IMR-90 (cell line): ENCODE results near the gene MUTYH. TPM values are rescaled to one million over a fixed set of nuclear protein-coding genes. Genes with fewer than 3 reads are reported as not detected.

Experiments used
- ATAC-seq: fragments of 200-7000 bp; cut with Tn5 transposase; 2 replicates; pipeline ENCODE4 v1.9.1; 2020; ENCODE audit warnings: low read depth, mild to moderate bottlenecking, moderate library complexity
- BruUV-seq: library from RNA; stranded (reverse); fragments of 400-500 nt; replicated peaks from 2 replicates; lab custom pipeline; 2021; lab: Mats Ljungman, UMichigan
- CTCF ChIA-PET: fragments of 300-600 bp; formaldehyde crosslinking; extraction: SDS; loops from one replicate; lab custom pipeline; 2021; ENCODE audit warnings: antibody characterized with exemption; lab: Yijun Ruan, JAX
- POLR2A ChIA-PET: fragments of 300-600 bp; sonication (Branson Sonifier 250); formaldehyde crosslinking; loops from one replicate; lab custom pipeline; 2022; ENCODE audit warnings: antibody characterized with exemption; ENCODE audit not compliant: unreplicated experiment; lab: Charles Lee
- DNase-seq: peaks from one replicate; pipeline ENCODE4 v3.0.0; 2013
- H2AFZ ChIP-seq: replicated peaks from 2 replicates; pipeline ENCODE3; 2013; ENCODE audit warnings: low read length, mild to moderate bottlenecking; ENCODE audit not compliant: poor library complexity
- H2AK5ac ChIP-seq: 2 replicates; pipeline ENCODE4 v1.6.1; 2013; ENCODE audit warnings: low read depth, low read length, inconsistent platforms
- H2AK9ac ChIP-seq: replicated peaks from 2 replicates; pipeline ENCODE3; 2013; ENCODE audit warnings: mild to moderate bottlenecking, low read depth, low read length, moderate library complexity; ENCODE audit not compliant: poor library complexity
- H2BK120ac ChIP-seq: 2 replicates; pipeline ENCODE4 v1.6.1; 2013; ENCODE audit warnings: low read depth, low read length, inconsistent platforms
- H2BK15ac ChIP-seq: 3 replicates; pipeline ENCODE4 v1.6.1; 2013; ENCODE audit warnings: low read depth, low read length, inconsistent platforms
- H2BK20ac ChIP-seq: 2 replicates; pipeline ENCODE4 v1.6.1; 2013; ENCODE audit warnings: low read depth, mild to moderate bottlenecking, inconsistent platforms, low read length, moderate library complexity
- H2BK5ac ChIP-seq: 2 replicates; pipeline ENCODE4 v1.6.1; 2013; ENCODE audit warnings: mild to moderate bottlenecking, low read depth, low read length, inconsistent platforms; ENCODE audit not compliant: poor library complexity, severe bottlenecking
- H3K14ac ChIP-seq: replicated peaks from 2 replicates; pipeline ENCODE4 v1.6.1; 2013; ENCODE audit warnings: low read depth, low read length, inconsistent platforms
- H3K18ac ChIP-seq: 2 replicates; pipeline ENCODE4 v1.6.1; 2013; ENCODE audit warnings: low read depth, low read length, control low read depth
- H3K23ac ChIP-seq: 2 replicates; pipeline ENCODE4 v1.6.1; 2013; ENCODE audit warnings: low read depth, low read length, inconsistent platforms
- H3K27ac ChIP-seq: 2 replicates; pipeline ENCODE4 v1.5.1; 2013; ENCODE audit warnings: mild to moderate bottlenecking, control low read depth, low read length; ENCODE audit not compliant: insufficient read depth
- H3K27me3 ChIP-seq: 2 replicates; pipeline ENCODE4 v1.6.1; 2013; ENCODE audit warnings: low read length; ENCODE audit not compliant: control insufficient read depth, insufficient read depth
- H3K36me3 ChIP-seq: 2 replicates; pipeline ENCODE4 v1.6.1; 2013; ENCODE audit warnings: low read length, mixed read lengths; ENCODE audit not compliant: control insufficient read depth, insufficient read depth
- H3K4ac ChIP-seq: 2 replicates; pipeline ENCODE4 v1.6.1; 2013; ENCODE audit warnings: low read depth, low read length, inconsistent platforms
- H3K4me1 ChIP-seq: 2 replicates; pipeline ENCODE4 v1.6.1; 2013; ENCODE audit warnings: low read length, mixed read lengths; ENCODE audit not compliant: control insufficient read depth, insufficient read depth
- H3K4me2 ChIP-seq: 2 replicates; pipeline ENCODE4 v1.6.1; 2013; ENCODE audit warnings: low read depth, mild to moderate bottlenecking, control low read depth, low read length, moderate library complexity
- H3K4me3 ChIP-seq: 2 replicates; pipeline ENCODE4 v1.5.1; 2013; ENCODE audit warnings: low read depth, mild to moderate bottlenecking, control low read depth, low read length, moderate library complexity; ENCODE audit not compliant: insufficient read depth
- H3K56ac ChIP-seq: 2 replicates; pipeline ENCODE4 v1.6.1; 2013; ENCODE audit warnings: low read length, inconsistent platforms; ENCODE audit not compliant: insufficient read depth; ENCODE audit errors: extremely low read depth
- H3K79me1 ChIP-seq, 2 experiments: 2 replicates each; pipeline ENCODE4 v1.6.1; 2013; ENCODE audit warnings: low read length in 2 of 2, inconsistent platforms in 1 of 2, low read depth in 1 of 2
- H3K9ac ChIP-seq: 2 replicates; pipeline ENCODE4 v1.6.1; 2013; ENCODE audit warnings: low read depth, low read length, control low read depth
- H3K9me1 ChIP-seq: 2 replicates; pipeline ENCODE4 v1.6.1; 2013; ENCODE audit warnings: low read length, inconsistent platforms; ENCODE audit not compliant: insufficient read depth
- H3K9me3 ChIP-seq: 2 replicates; pipeline ENCODE4 v1.6.1; 2013; ENCODE audit warnings: low read length; ENCODE audit not compliant: control insufficient read depth, insufficient read depth
- H4K20me1 ChIP-seq: 2 replicates; pipeline ENCODE4 v1.6.1; 2013; ENCODE audit warnings: low read length, inconsistent platforms; ENCODE audit not compliant: insufficient read depth
- H4K5ac ChIP-seq: 2 replicates; pipeline ENCODE4 v1.6.1; 2013; ENCODE audit warnings: mild to moderate bottlenecking, low read depth, low read length, control low read depth
- H4K8ac ChIP-seq, 2 experiments: 2 replicates each; pipeline ENCODE4 v1.6.1; 2013; ENCODE audit warnings: low read depth in 2 of 2, low read length in 2 of 2, control low read depth in 1 of 2, inconsistent platforms in 1 of 2
- H4K91ac ChIP-seq: 2 replicates; pipeline ENCODE4 v1.6.1; 2013; ENCODE audit warnings: low read depth, low read length, inconsistent platforms; ENCODE audit not compliant: insufficient read depth
- CEBPB ChIP-seq: IDR thresholded peaks from 2 replicates; pipeline ENCODE4 v1.6.1; 2012; ENCODE audit warnings: low read depth, low read length, improper control_type of control experiment
- CHD1 ChIP-seq: IDR thresholded peaks from 2 replicates; pipeline ENCODE4 v1.6.1; 2012; ENCODE audit warnings: low read depth, low read length, improper control_type of control experiment
- CTCF ChIP-seq: conservative IDR thresholded peaks from 2 replicates; pipeline ENCODE4 v1.5.1; 2012; ENCODE audit warnings: mild to moderate bottlenecking, low read depth, low read length, improper control_type of control experiment
- ELK1 ChIP-seq: fragments of 150-350 bp; IDR thresholded peaks from 2 replicates; pipeline ENCODE4 v1.6.1; 2016; ENCODE audit warnings: low read depth, mild to moderate bottlenecking, low read length, moderate library complexity, borderline replicate concordance
- FOS ChIP-seq: fragments of 150-350 bp; IDR thresholded peaks from 2 replicates; pipeline ENCODE4 v1.6.1; 2016; ENCODE audit warnings: low read depth, low read length
- MAFK ChIP-seq: IDR thresholded peaks from 2 replicates; pipeline ENCODE4 v1.6.1; 2012; ENCODE audit warnings: low read depth, low read length, improper control_type of control experiment
- MAZ ChIP-seq: IDR thresholded peaks from 2 replicates; pipeline ENCODE4 v1.6.1; 2012; ENCODE audit warnings: low read depth, mild to moderate bottlenecking, low read length, improper control_type of control experiment, moderate library complexity, borderline replicate concordance
- MXI1 ChIP-seq: IDR thresholded peaks from 2 replicates; pipeline ENCODE4 v1.6.1; 2012; ENCODE audit warnings: low read depth, mild to moderate bottlenecking, low read length, moderate library complexity, borderline replicate concordance
- NFE2L2 ChIP-seq: fragments of 150-350 bp; IDR thresholded peaks from 2 replicates; pipeline ENCODE4 v1.6.1; 2016; ENCODE audit warnings: low read depth, mild to moderate bottlenecking, low read length
- POLR2A ChIP-seq: IDR thresholded peaks from 2 replicates; pipeline ENCODE4 v1.6.1; 2012; ENCODE audit warnings: mild to moderate bottlenecking, low read depth, low read length
- RAD21 ChIP-seq: IDR thresholded peaks from 2 replicates; pipeline ENCODE4 v1.6.1; 2012; ENCODE audit warnings: low read length, improper control_type of control experiment
- RCOR1 ChIP-seq: IDR thresholded peaks from 2 replicates; pipeline ENCODE4 v1.6.1; 2012; ENCODE audit warnings: mild to moderate bottlenecking, low read length, improper control_type of control experiment; ENCODE audit not compliant: insufficient replicate concordance
- RFX5 ChIP-seq: IDR thresholded peaks from 2 replicates; pipeline ENCODE4 v1.8.0; 2012; ENCODE audit warnings: low read depth, mild to moderate bottlenecking, low read length, moderate library complexity
- SMC3 ChIP-seq: fragments of 150-350 bp; IDR thresholded peaks from 2 replicates; pipeline ENCODE4 v1.6.1; 2016; ENCODE audit warnings: low read depth, mild to moderate bottlenecking, antibody characterized with exemption, low read length, moderate library complexity
- USF2 ChIP-seq: fragments of 150-350 bp; IDR thresholded peaks from 2 replicates; pipeline ENCODE4 v1.6.1; 2017; ENCODE audit warnings: mild to moderate bottlenecking, antibody characterized with exemption, low read length, low read depth
- WGBS, 2 experiments: methylation state at CpG; one replicate each; pipeline versions ENCODE4 v1.1.5 to v1.1.7; 2013; ENCODE audit warnings: missing lambda C conversion rate in 2 of 2; ENCODE audit not compliant: insufficient read length in 1 of 2; ENCODE audit errors: extremely low coverage in 2 of 2; 5-methylcytosine and 5-hydroxymethylcytosine counted together
- dilution Hi-C: fragments of 300-500 bp; cut with HindIII; formaldehyde crosslinking; loops from one replicate; pipeline ENCODE4 v1.14.3; 2018; ENCODE audit warnings: low sequenced_read_pairs; ENCODE audit not compliant: unreplicated experiment
- in situ Hi-C: fragments of 300-500 bp; cut with MboI; formaldehyde crosslinking; loops from 3 replicates; pipeline ENCODE4 v1.14.3; 2019; ENCODE audit warnings: low sequenced_read_pairs, inconsistent platforms, mixed read lengths
- intact Hi-C: fragments of 100-400 bp; cut with micrococcal nuclease; formaldehyde crosslinking; loops from 2 replicates; pipeline ENCODE4 v1.10.0; 2022
- polyA plus RNA-seq, 3 experiments: library from polyadenylated mRNA; depleted of rRNA; stranded (reverse); fragments of >200 nt; gene quantifications; 2 replicates each; pipeline ENCODE4 v1.2.3, GENCODE V29; 2012; ENCODE audit warnings: low replicate concordance in 1 of 3
- total RNA-seq: library from RNA; depleted of rRNA; stranded (reverse); fragments of >200 nt; gene quantifications from 2 replicates; pipeline ENCODE4 v1.2.3, GENCODE V29; 2012

The MUTYH gene
- total and polyA plus RNA-seq, 2 of the 4 experiments (the other 2 are of a cell fraction) = 9.1 to 14.6 TPM

GRCh38 chr1:45348966-45349677, 8.9 kb upstream of the MUTYH start:
- H3K27ac ChIP-seq = no peak overlapping the region
- POLR2A ChIA-PET = no interaction called here
- no peak overlapping the region for H4K91ac ChIP-seq
- H3K18ac ChIP-seq = no peak overlapping the region
- H2AK5ac ChIP-seq = no peak overlapping the region
- DNase-seq (no peak), ATAC-seq (peak; percentile 50)
- no peak overlapping the region for H3K4me3 ChIP-seq
- H3K4ac ChIP-seq = no peak overlapping the region
- H4K8ac ChIP-seq = no peak overlapping the region
- no peak overlapping the region for H2BK5ac ChIP-seq
- no peak overlapping the region for H3K56ac ChIP-seq
- H3K4me2 ChIP-seq = no peak overlapping the region
- H2BK15ac ChIP-seq = no peak overlapping the region
- in situ Hi-C loops = loop anchor here (5.0 kb wide), 1 partner anchor 143 kb away; the partner anchor contains the start of gene TESK2
- peaks cover 0 to 2% of the 10 kb centered on the region in 2 experiments; a peak in 1 of 4 replicates for H3K79me1 ChIP-seq
- no peak overlapping the region for H3K9ac ChIP-seq
- intact Hi-C loops = no loop called here
- CTCF ChIA-PET = interaction anchor here (1.6 kb wide), 1 partner anchor 11 kb away, joined by 4 read pairs; no protein-coding TSS in a partner anchor
- no peaks in the 10 kb centered on the region for H3K9me3 ChIP-seq
- no peak overlapping the region for H3K23ac ChIP-seq
- H3K27me3 ChIP-seq = no peaks in the 10 kb centered on the region
- H2BK20ac ChIP-seq = no peak overlapping the region
- no peak overlapping the region for H3K14ac ChIP-seq
- H3K9me1 ChIP-seq = peaks cover 14% of the 10 kb centered on the region
- 100% methylated on average over 1 of the region's 3 CpGs; no CpG with 5 or more reads in 1 of the 2 experiments for WGBS, 2 experiments
- dilution Hi-C loops = no loop called here
- H2AFZ ChIP-seq = peak overlapping the region; percentile 18
- H2BK120ac ChIP-seq = no peak overlapping the region
- H3K36me3 ChIP-seq = peaks cover 11% of the 10 kb centered on the region
- no peak overlapping the region for H2AK9ac ChIP-seq
- H3K4me1 ChIP-seq = peaks cover 14% of the 10 kb centered on the region
- H4K5ac ChIP-seq = no peak overlapping the region
- no peaks in the 10 kb centered on the region for H4K20me1 ChIP-seq
- no TSS peak for BruUV-seq
- no peak for TF ChIP-seq NFE2L2
- TF ChIP-seq RFX5 = no peak
- TF ChIP-seq POLR2A = no peak
- TF ChIP-seq CEBPB = no peak
- no peak for TF ChIP-seq CTCF
- TF ChIP-seq ELK1 = no peak
- TF ChIP-seq SMC3 = no peak
- TF ChIP-seq USF2 = no peak
- TF ChIP-seq FOS = no peak
- TF ChIP-seq MAFK = no peak
- no peak for TF ChIP-seq CHD1
- no peak for TF ChIP-seq MXI1
- no peak for TF ChIP-seq RAD21
- TF ChIP-seq MAZ = no peak
- no peak for TF ChIP-seq RCOR1
